ENCODE results near the gene LCNL1.

Gene LCNL1

DNA sequence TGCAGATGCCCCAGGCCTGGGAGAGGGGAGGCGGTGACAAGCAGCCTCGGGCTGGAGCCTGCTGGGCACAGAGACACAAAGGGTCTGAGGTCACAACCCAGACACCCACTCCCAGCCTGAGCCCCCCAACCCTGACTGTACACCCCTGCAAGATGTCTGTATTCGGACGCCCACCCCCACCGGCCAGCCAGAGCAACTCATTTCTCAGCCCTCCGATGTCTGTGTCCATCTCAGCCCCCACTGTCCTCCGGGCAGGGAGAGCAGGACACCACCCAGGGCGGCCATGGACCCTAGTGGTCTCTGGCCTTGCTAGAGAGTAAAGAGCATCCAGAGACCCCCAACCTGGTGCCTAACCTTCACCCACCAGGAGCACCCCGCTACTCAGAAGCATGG is 26.9 kb upstream of the LCNL1 start:
- Histone ChIP-seq H4K91ac (ENCODE audit: low read depth, low read length) (no peak overlapping the region), H3K27me3 (ENCODE audit: insufficient read depth, low read length) (no peaks in the 10 kb centered on the region), H4K8ac (ENCODE audit: low read depth, low read length) (no peak overlapping the region), H3K79me2 (ENCODE audit: control insufficient read depth, insufficient read depth, low read length, poor library complexity) (no peaks in the 10 kb centered on the region), H3K4me3 (ENCODE audit: low read depth, low read length) (no peak overlapping the region), H2BK120ac (ENCODE audit: insufficient read depth, low read length, poor library complexity) (no peak overlapping the region), H3K4me1 (ENCODE audit: control insufficient read depth in 1 of 2, insufficient read depth in 2 of 2, low read length in 2 of 2) (peaks cover 0 to 3% of the 10 kb centered on the region in 2 experiments), H3K4me2 (ENCODE audit: low read length) (no peak overlapping the region), H4K12ac (ENCODE audit: low read depth, low read length) (no peak overlapping the region), H3K9me3 (ENCODE audit: insufficient read depth, low read depth, low read length) (peaks cover 10% of the 10 kb centered on the region), H3K36me3 (ENCODE audit: control insufficient read depth in 1 of 2, insufficient read depth in 2 of 2, low read length in 2 of 2) (no peaks in the 10 kb centered on the region), H3K14ac (ENCODE audit: low read length) (no peak overlapping the region), H3K27ac (ENCODE audit: low read depth, low read length) (no peak overlapping the region), H3K79me1 (ENCODE audit: low read length) (peaks cover 3% of the 10 kb centered on the region), H3K4ac (ENCODE audit: low read depth, low read length) (no peak overlapping the region), H2AK5ac (ENCODE audit: low read length) (no peak overlapping the region), H3K9ac (ENCODE audit: low read length) (no peak overlapping the region), H2BK5ac (ENCODE audit: low read depth, low read length, poor library complexity) (no peak overlapping the region), H3K23ac (ENCODE audit: low read length) (no peak overlapping the region), H3K18ac (ENCODE audit: low read length) (no peak overlapping the region), H2AFZ (ENCODE audit: insufficient read depth, low read length, poor library complexity) (no peak overlapping the region), H2BK12ac (ENCODE audit: low read length) (no peak overlapping the region)
- no peak for DNase-seq
- WGBS (ENCODE audit: extremely low coverage, insufficient coverage, insufficient read length), result no CpG with 5 or more reads among the region's 9 CpGs

DNA sequence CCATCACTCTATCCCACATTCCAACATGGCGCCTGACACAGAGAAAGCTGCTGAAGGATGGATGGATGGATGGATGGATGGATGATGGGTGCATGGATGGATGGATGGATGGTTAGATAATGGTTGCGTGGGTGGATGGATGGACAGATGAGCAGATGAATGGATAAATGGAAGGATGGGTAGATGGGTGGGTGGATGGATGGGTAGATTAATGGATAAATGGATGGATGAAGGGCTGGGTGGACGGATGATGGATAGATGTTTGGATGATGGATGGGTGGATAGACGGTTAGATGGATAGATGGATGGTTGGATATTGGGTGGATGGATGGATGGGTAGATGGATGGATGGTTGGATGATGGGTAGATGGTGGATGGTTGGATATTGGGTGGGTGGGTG is 26.2 kb upstream of the LCNL1 start:
- no peak overlapping the region for H3K14ac ChIP-seq (ENCODE audit: low read length)
- H3K27ac ChIP-seq (ENCODE audit: low read depth, low read length), result no peak overlapping the region
- 100% methylated on average over 2 of the region's 4 CpGs for WGBS (ENCODE audit: extremely low coverage, insufficient coverage, insufficient read length)
- H2AFZ ChIP-seq (ENCODE audit: insufficient read depth, low read length, poor library complexity), result no peak overlapping the region
- H3K79me2 ChIP-seq (ENCODE audit: control insufficient read depth, insufficient read depth, low read length, poor library complexity), result no peaks in the 10 kb centered on the region
- no peak overlapping the region for H3K18ac ChIP-seq (ENCODE audit: low read length)
- H4K8ac ChIP-seq (ENCODE audit: low read depth, low read length), result no peak overlapping the region
- H3K4me3 ChIP-seq (ENCODE audit: low read depth, low read length), result no peak overlapping the region
- H3K9me3 ChIP-seq (ENCODE audit: insufficient read depth, low read depth, low read length), result peaks cover 10% of the 10 kb centered on the region
- no peaks in the 10 kb centered on the region for H3K27me3 ChIP-seq (ENCODE audit: insufficient read depth, low read length)
- no peak overlapping the region for H3K4me2 ChIP-seq (ENCODE audit: low read length)
- H3K36me3 ChIP-seq (ENCODE audit: control insufficient read depth in 1 of 2, insufficient read depth in 2 of 2, low read length in 2 of 2), result no peaks in the 10 kb centered on the region
- no peak overlapping the region for H3K4ac ChIP-seq (ENCODE audit: low read depth, low read length)
- H3K9ac ChIP-seq (ENCODE audit: low read length), result no peak overlapping the region
- H4K91ac ChIP-seq (ENCODE audit: low read depth, low read length), result no peak overlapping the region
- H4K12ac ChIP-seq (ENCODE audit: low read depth, low read length), result no peak overlapping the region
- H3K79me1 ChIP-seq (ENCODE audit: low read length), result peaks cover 4% of the 10 kb centered on the region
- H3K4me1 ChIP-seq (ENCODE audit: control insufficient read depth in 1 of 2, insufficient read depth in 2 of 2, low read length in 2 of 2), result peaks cover 0 to 3% of the 10 kb centered on the region in 2 experiments
- no peak for DNase-seq
- H3K23ac ChIP-seq (ENCODE audit: low read length), result no peak overlapping the region
- H2AK5ac ChIP-seq (ENCODE audit: low read length), result no peak overlapping the region
- no peak overlapping the region for H2BK5ac ChIP-seq (ENCODE audit: low read depth, low read length, poor library complexity)
- no peak overlapping the region for H2BK12ac ChIP-seq (ENCODE audit: low read length)
- H2BK120ac ChIP-seq (ENCODE audit: insufficient read depth, low read length, poor library complexity), result no peak overlapping the region

GRCh38 chr9:136957461-136957860 is 25.3 kb upstream of the LCNL1 start:
- H3K14ac ChIP-seq (ENCODE audit: low read length), result no peak overlapping the region
- H3K4me3 ChIP-seq (ENCODE audit: low read depth, low read length), result no peak overlapping the region
- H4K8ac ChIP-seq (ENCODE audit: low read depth, low read length), result no peak overlapping the region
- H3K18ac ChIP-seq (ENCODE audit: low read length), result no peak overlapping the region
- peaks cover 0 to 3% of the 10 kb centered on the region in 2 experiments for H3K4me1 ChIP-seq (ENCODE audit: control insufficient read depth in 1 of 2, insufficient read depth in 2 of 2, low read length in 2 of 2)
- peaks cover 10% of the 10 kb centered on the region for H3K9me3 ChIP-seq (ENCODE audit: insufficient read depth, low read depth, low read length)
- H3K79me1 ChIP-seq (ENCODE audit: low read length), result peaks cover 7% of the 10 kb centered on the region
- 100% methylated on average over 1 of the region's 1 CpG for WGBS (ENCODE audit: extremely low coverage, insufficient coverage, insufficient read length)
- no peak overlapping the region for H3K27ac ChIP-seq (ENCODE audit: low read depth, low read length)
- no peak overlapping the region for H3K9ac ChIP-seq (ENCODE audit: low read length)
- H2BK120ac ChIP-seq (ENCODE audit: insufficient read depth, low read length, poor library complexity), result no peak overlapping the region
- no peak overlapping the region for H4K12ac ChIP-seq (ENCODE audit: low read depth, low read length)
- H3K23ac ChIP-seq (ENCODE audit: low read length), result no peak overlapping the region
- no peak overlapping the region for H3K4ac ChIP-seq (ENCODE audit: low read depth, low read length)
- H3K27me3 ChIP-seq (ENCODE audit: insufficient read depth, low read length), result no peaks in the 10 kb centered on the region
- H2BK5ac ChIP-seq (ENCODE audit: low read depth, low read length, poor library complexity), result no peak overlapping the region
- no peak overlapping the region for H4K91ac ChIP-seq (ENCODE audit: low read depth, low read length)
- no peak overlapping the region for H2AFZ ChIP-seq (ENCODE audit: insufficient read depth, low read length, poor library complexity)
- H2AK5ac ChIP-seq (ENCODE audit: low read length), result no peak overlapping the region
- no peak for DNase-seq
- H2BK12ac ChIP-seq (ENCODE audit: low read length), result no peak overlapping the region
- H3K79me2 ChIP-seq (ENCODE audit: control insufficient read depth, insufficient read depth, low read length, poor library complexity), result no peaks in the 10 kb centered on the region
- H3K4me2 ChIP-seq (ENCODE audit: low read length), result no peak overlapping the region
- H3K36me3 ChIP-seq (ENCODE audit: control insufficient read depth in 1 of 2, insufficient read depth in 2 of 2, low read length in 2 of 2), result no peaks in the 10 kb centered on the region

DNA sequence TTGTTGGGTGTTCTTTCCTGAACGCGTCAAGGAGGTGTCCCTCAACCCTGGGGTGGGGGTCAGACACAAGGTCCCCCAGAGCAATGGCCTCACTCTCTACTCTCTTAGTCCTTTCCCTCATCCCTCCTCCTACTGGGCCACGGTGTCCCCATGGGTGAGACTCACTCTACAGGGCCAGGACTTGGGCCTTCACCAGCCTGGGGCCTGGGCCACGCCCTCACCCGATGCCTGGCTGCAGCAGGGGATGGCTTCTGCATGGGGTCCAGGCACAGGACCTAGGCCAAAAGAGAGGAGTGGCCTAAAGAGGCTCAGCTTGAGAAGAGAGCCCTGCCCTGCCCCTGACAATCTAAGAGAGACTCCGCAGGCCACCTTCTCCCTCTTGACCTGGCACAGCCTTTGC is 24.9 kb upstream of the LCNL1 start:
- Histone ChIP-seq H3K4me3 (ENCODE audit: low read depth, low read length) (no peak overlapping the region), H2BK5ac (ENCODE audit: low read depth, low read length, poor library complexity) (no peak overlapping the region), H4K12ac (ENCODE audit: low read depth, low read length) (no peak overlapping the region), H3K9ac (ENCODE audit: low read length) (no peak overlapping the region), H3K27ac (ENCODE audit: low read depth, low read length) (no peak overlapping the region), H3K9me3 (ENCODE audit: insufficient read depth, low read depth, low read length) (peaks cover 12% of the 10 kb centered on the region), H2AFZ (ENCODE audit: insufficient read depth, low read length, poor library complexity) (no peak overlapping the region), H3K4ac (ENCODE audit: low read depth, low read length) (no peak overlapping the region), H4K91ac (ENCODE audit: low read depth, low read length) (no peak overlapping the region), H4K8ac (ENCODE audit: low read depth, low read length) (no peak overlapping the region), H3K4me2 (ENCODE audit: low read length) (no peak overlapping the region), H3K4me1 (ENCODE audit: control insufficient read depth in 1 of 2, insufficient read depth in 2 of 2, low read length in 2 of 2) (peaks cover 0 to 3% of the 10 kb centered on the region in 2 experiments), H2BK120ac (ENCODE audit: insufficient read depth, low read length, poor library complexity) (no peak overlapping the region), H3K79me2 (ENCODE audit: control insufficient read depth, insufficient read depth, low read length, poor library complexity) (no peaks in the 10 kb centered on the region), H3K27me3 (ENCODE audit: insufficient read depth, low read length) (no peaks in the 10 kb centered on the region), H2BK12ac (ENCODE audit: low read length) (no peak overlapping the region), H3K18ac (ENCODE audit: low read length) (no peak overlapping the region), H3K14ac (ENCODE audit: low read length) (no peak overlapping the region), H3K36me3 (ENCODE audit: control insufficient read depth in 1 of 2, insufficient read depth in 2 of 2, low read length in 2 of 2) (no peaks in the 10 kb centered on the region), H3K79me1 (ENCODE audit: low read length) (peaks cover 7% of the 10 kb centered on the region), H3K23ac (ENCODE audit: low read length) (no peak overlapping the region), H2AK5ac (ENCODE audit: low read length) (no peak overlapping the region)
- no peak for DNase-seq
- WGBS (ENCODE audit: extremely low coverage, insufficient coverage, insufficient read length), result no CpG with 5 or more reads among the region's 6 CpGs

Measured in trophoblast cell (in vitro differentiated cells and primary cell).